Ascending aorta (tissue), 2 donors: Measurements from ENCODE around the gene NAB2. TPM values are rescaled to one million over a fixed set of nuclear protein-coding genes. Genes with fewer than 3 reads are reported as not detected.
"Not testable (repeated sequence)": the region's sequence is repeated elsewhere in the genome, so short reads cannot be mapped to it uniquely, and the experiment has no call there.

Experiments used
- DNase-seq, 2 donors: peaks; one replicate each; pipeline ENCODE4 v3.0.0-alpha.2; 2019; ENCODE audit warnings: low spot score in 2 of 2
- H3K27ac ChIP-seq, 2 donors: fragments of 200-600 bp; sonication (generic); one replicate each; pipeline ENCODE4 v1.5.1; 2016 to 2017; ENCODE audit warnings: mild to moderate bottlenecking in 1 of 2
- H3K27me3 ChIP-seq: fragments of 200-600 bp; sonication (generic); one replicate; pipeline ENCODE4 v1.5.1; 2017
- H3K36me3 ChIP-seq, 2 donors: fragments of 200-600 bp; sonication (generic); one replicate each; pipeline ENCODE4 v1.5.1; 2016
- H3K4me1 ChIP-seq, 2 donors: fragments of 200-600 bp; sonication (generic); one replicate each; pipeline ENCODE4 v1.5.1; 2016 to 2017; ENCODE audit warnings: mild to moderate bottlenecking in 1 of 2
- H3K4me3 ChIP-seq, 2 donors: fragments of 200-600 bp; sonication (generic); one replicate each; pipeline ENCODE4 v1.5.1; 2016 to 2017; ENCODE audit warnings: mild to moderate bottlenecking in 1 of 2
- H3K9me3 ChIP-seq, 2 donors: fragments of 200-600 bp; sonication (generic); one replicate each; pipeline ENCODE4 v1.5.1; 2016
- intact Hi-C: fragments of 100-400 bp; cut with DNase I; formaldehyde crosslinking; loops from one replicate; pipeline ENCODE4 v1.15.1; 2023
- total RNA-seq: library from RNA; depleted of rRNA; stranded (reverse); fragments of >200 nt; gene quantifications from one replicate; pipeline ENCODE4 v1.1.0, GENCODE V29; 2016
- TF ChIP-seq, protein P1 (sequence below), 3 experiments: fragments of 200-600 bp in 2 of 3; fragments of 450-650 bp in 1 of 3; sonication (generic) in 2 of 3; IDR thresholded peaks; one replicate each; pipeline ENCODE4 v1.5.1; 2016 to 2019; ENCODE audit warnings: antibody characterized with exemption in 3 of 3, mild to moderate bottlenecking in 1 of 3, moderate library complexity in 1 of 3

The NAB2 gene
- total RNA-seq, 1 donor from 2014 or later: 50.9 TPM

DNA sequence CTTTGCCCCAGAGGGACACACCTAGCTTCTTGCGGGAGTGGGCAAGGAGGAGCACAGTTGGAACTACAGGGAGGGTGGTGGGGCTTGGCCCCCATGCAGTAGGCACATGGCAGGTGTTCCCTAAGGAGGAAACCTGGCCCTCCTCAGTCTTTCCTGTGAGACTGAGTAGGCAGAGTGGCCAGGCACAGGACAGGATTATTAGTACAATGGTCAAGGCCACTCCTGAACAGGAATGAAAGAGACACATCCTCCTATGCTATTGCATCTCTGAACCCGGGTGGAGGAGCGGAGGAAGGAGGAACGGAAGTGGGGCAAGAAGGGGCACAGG is 39.8 kb upstream of the NAB2 start:
- intact Hi-C loops: no loop called here
- Histone ChIP-seq H3K36me3 (no peaks in the 10 kb centered on the region), H3K9me3 (no peaks in the 10 kb centered on the region), H3K27ac (no peak overlapping the region), H3K27me3 (no peaks in the 10 kb centered on the region), H3K4me3 (no peak overlapping the region), H3K4me1 (no peaks in the 10 kb centered on the region)
- TF ChIP-seq, protein P1, sequence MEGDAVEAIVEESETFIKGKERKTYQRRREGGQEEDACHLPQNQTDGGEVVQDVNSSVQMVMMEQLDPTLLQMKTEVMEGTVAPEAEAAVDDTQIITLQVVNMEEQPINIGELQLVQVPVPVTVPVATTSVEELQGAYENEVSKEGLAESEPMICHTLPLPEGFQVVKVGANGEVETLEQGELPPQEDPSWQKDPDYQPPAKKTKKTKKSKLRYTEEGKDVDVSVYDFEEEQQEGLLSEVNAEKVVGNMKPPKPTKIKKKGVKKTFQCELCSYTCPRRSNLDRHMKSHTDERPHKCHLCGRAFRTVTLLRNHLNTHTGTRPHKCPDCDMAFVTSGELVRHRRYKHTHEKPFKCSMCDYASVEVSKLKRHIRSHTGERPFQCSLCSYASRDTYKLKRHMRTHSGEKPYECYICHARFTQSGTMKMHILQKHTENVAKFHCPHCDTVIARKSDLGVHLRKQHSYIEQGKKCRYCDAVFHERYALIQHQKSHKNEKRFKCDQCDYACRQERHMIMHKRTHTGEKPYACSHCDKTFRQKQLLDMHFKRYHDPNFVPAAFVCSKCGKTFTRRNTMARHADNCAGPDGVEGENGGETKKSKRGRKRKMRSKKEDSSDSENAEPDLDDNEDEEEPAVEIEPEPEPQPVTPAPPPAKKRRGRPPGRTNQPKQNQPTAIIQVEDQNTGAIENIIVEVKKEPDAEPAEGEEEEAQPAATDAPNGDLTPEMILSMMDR (IDR thresholded peaks at IDR 0.05): no peak
- DNase-seq: no peak

DNA sequence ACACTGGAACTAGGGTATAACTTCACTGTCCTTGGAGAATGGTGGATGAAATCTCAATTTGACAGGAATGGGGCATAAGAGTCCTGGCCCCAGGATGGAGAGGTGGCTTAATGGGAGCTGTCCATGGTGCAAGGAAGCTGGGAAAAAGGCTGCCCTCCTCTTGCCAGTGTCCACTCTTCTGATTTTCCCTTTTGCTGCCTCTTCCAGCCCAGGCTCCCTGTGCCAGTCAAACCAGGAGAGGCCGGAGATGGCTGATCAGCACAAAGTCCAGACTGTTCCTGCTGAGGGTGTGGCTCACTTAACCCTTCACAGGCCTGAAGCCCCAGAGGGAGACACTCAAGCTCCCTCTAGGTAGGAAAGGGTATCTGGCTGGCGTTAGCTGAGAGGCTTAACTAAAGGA is 39.0 kb upstream of the NAB2 start, which contains the start of gene MYO1A:
MYO1A (minus strand) TSS at position 240 of the 400 bp plus-strand sequence. CDS start 1,806 bp downstream, outside the sequence.
- no peak within 1 kb of the TSS for H3K27ac ChIP-seq
- H3K36me3 ChIP-seq: no peaks in the 10 kb centered on the region
- no peaks in the 10 kb centered on the region for H3K27me3 ChIP-seq
- no peaks in the 10 kb centered on the region for H3K9me3 ChIP-seq
- no peaks in the 10 kb centered on the region for H3K4me1 ChIP-seq
- intact Hi-C loops: no loop called here
- no peak for DNase-seq
- TF ChIP-seq, protein P1 (IDR thresholded peaks at IDR 0.05): no peak
- no peak within 1 kb of the TSS for H3K4me3 ChIP-seq

DNA sequence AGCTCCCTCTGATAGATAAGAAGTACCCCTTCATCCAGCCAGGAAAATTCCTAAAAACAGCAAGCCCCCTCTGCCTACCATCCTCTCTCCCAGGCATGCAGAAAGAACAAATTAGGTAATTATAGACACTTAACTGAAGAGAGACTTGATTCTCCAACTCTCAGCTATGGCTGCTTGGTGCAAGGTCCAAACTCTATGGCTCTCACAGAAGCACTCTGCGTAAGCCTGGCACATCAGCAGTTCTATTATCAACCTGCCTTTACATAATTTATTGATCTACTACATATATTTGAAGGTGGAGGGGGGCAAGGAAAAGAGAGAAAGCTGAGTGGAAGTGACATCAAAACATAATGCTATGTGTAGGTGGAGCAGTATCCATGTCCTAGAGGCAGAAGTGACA is 37.9 kb upstream of the NAB2 start:
- no peaks in the 10 kb centered on the region for H3K27me3 ChIP-seq
- no peak for DNase-seq
- H3K36me3 ChIP-seq: no peaks in the 10 kb centered on the region
- H3K4me1 ChIP-seq: no peaks in the 10 kb centered on the region
- H3K9me3 ChIP-seq: no peaks in the 10 kb centered on the region
- no peak overlapping the region for H3K27ac ChIP-seq
- H3K4me3 ChIP-seq: no peak overlapping the region
- intact Hi-C loops: no loop called here
- TF ChIP-seq, protein P1 (IDR thresholded peaks at IDR 0.05): no peak

- H3K4me3 ChIP-seq, H3K4me1 ChIP-seq, H3K27me3 ChIP-seq, H3K27ac ChIP-seq, DNase-seq, H3K36me3 ChIP-seq, H3K9me3 ChIP-seq, intact Hi-C loops: not testable (repeated sequence)
Measured at GRCh38 chr12:57053146-57053545, 35.8 kb upstream of the NAB2 start.

DNA sequence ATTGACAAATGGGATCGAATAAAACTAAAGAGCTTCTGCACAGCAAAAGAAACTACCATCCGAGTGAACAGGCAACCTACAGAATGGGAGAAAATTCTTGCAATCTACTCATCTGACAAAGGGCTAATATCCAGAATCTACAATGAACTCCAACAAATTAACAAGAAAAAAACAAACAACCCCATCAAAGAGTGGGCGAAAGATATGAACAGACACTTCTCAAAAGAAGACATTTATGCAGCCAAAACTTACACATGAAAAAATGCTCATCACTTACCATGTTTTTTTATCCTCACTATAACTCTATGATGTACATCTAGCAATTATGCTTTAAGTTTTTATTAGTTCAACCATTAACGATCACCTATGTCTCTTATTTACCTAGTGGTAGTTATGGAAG is 35.0 kb upstream of the NAB2 start:
- H3K4me3 ChIP-seq, H3K27me3 ChIP-seq, intact Hi-C loops, H3K36me3 ChIP-seq, H3K4me1 ChIP-seq, DNase-seq, H3K27ac ChIP-seq, H3K9me3 ChIP-seq: not testable (repeated sequence)

- no peaks in the 10 kb centered on the region for H3K27me3 ChIP-seq
Measured at GRCh38 chr12:57055824-57056223, 33.1 kb upstream of the NAB2 start.

More at GRCh38 chr12:57055824-57056223, 33.1 kb upstream of the NAB2 start:
- no peaks in the 10 kb centered on the region for H3K4me1 ChIP-seq
- no peak for DNase-seq
- H3K36me3 ChIP-seq: peaks cover 2 to 24% of the 10 kb centered on the region in 2 donors
- TF ChIP-seq, protein P1 (IDR thresholded peaks at IDR 0.05): no peak
- H3K9me3 ChIP-seq: no peaks in the 10 kb centered on the region
- H3K4me3 ChIP-seq: no peak overlapping the region
- intact Hi-C loops: no loop called here
- no peak overlapping the region for H3K27ac ChIP-seq
